Fibroblast of skin of left biceps (primary cell): ENCODE measurements around the gene ASCC1.

Experiments
- DNase-seq, 2 experiments: peaks; one replicate each; pipeline ENCODE4 v3.0.0-alpha.2; 2013; ENCODE audit warnings: low read depth in 2 of 2

The ASCC1 gene

DNA sequence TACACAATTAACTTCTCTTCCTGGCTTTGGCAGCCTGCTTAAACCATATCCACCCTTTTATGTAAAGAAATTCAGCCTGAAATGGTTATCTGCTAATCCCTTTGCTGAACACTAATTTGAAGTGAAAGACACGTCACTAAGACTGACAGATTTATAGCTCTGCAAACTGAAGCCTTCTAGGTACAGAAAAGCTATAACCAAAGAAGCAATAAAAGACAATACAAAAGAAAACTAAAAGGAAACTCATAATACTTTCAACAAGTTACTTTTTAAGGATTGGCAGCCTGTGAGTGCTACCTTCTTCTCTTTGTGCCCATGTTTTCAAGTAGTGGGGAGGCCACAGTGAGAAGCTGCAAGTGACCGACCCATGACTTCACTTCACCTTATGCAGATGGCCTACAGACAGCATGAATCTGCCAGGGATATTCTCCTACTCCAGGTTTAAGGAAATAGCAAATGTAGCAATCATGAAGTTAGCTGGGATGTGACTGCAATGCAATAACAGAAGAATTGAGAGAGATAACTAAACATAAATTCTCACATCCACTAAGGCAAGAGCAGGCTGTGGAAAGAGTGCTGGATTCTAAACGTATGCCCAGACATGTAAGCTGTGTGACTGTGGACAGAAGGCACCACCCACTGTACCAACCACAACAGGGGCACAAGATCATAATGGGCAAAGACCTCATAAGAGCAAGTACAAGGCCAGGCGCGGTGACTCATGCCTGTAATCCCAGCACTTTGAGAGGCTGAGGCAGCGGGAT, 117.1 kb downstream of the ASCC1 start:
- DNase-seq: no peak

DNA sequence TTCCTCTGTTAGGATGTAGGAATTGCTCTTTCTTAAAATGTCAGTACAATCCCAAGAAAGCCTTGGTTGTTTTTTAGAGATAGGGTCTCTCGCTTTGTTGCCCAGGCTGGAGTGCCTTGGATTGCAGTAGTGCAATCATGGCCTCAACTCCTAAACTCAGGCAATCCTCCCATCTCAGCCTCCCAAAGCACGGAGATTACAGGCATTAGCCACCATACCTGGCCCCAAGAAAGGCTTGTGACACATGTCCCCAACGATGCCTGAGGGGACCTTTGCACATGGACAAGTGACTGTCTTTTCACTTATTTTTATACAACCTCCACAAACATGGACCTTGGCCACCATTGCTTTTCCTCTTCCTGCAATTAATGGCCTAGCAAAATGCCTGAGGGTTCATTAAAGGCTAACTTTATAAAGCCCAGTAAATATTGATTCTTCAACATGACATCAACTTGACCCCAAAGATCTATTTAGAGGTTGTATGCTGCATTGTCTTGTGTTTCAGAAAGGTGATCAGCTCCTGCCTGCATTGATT, 117.7 kb downstream of the ASCC1 start:
- DNase-seq: no peak

DNA sequence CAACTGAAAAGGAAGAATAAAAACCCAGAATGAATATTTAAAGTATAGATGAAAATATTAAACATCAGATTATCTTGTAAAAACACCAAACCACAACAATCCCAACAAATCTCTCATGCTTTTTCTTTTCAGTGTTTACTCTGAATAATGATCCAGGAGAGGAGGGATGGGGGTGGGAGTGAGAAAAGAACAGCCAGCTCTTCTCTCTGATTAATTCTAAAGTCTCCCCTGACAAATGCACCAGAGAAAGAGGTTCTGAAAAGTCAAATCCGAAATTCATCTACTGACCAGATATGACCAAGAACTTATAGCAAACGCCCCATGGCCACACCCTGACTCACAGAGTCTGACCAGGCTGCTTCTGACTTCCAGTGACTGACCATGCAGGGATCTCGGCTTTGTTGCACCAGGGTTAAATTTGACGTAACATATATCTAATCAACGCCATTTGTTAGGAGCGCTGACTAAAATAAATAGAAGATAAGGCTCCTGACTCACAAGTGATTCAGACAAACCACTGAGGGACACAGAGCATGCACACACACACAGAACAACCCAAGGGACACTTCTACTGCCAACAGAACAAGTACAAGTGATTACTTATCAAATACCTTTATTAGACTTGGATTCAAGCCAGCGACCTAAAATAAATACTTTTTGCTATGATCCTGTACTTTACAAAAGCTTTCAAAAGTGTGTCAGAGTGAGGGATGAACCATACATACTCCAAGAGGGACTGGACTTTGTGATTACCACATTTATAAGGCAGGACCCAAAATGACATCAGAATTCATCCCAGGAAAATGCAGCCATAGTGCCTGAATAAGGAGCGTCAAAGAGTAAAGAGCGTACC, 118.4 kb downstream of the ASCC1 start:
- DNase-seq: peak; percentile 65 to 70

DNA sequence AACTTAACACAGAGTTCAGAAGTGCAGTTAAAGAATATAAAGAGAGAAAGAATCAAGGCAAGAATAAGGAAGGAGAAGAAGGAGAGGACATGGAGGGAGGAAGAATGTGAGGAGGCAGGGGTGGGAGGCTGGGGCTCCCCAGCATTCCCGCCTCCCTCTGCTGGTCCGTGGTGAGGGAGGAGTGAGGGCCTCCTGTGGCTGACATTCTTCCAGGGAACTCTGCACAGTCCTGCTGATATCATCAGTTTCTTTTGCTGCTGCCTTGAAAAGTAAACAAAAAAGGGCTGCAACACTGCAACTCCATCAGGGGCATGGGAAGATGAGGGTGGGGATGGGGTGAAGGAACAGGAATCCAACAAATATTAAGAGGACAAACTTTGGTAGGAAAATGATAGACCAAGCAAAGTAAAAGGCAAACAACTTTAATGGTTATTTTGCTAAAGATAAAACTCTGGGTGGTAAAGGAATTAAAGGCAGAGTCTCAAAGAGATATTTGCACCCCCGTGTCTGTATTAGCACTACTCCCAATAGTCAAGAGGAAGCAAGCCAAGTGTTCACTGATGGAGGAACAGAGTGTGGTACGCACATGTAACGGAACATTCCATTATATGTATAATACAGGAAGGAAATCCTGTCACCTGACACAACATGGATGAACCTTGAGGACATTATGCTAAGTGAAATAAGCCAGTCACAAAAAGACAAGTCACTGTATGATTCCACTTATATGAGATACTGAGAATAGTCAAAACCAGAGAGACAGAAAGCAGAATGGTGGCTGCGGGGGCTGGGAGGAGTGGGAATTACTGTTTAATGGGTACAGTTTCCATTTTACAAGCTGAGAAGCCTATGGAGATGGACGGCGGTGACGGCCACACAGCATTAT, 119.7 kb downstream of the ASCC1 start:
- no peak for DNase-seq

GRCh38 chr10:72095195-72095594, 120.9 kb downstream of the ASCC1 start:
- DNase-seq: no peak

DNA sequence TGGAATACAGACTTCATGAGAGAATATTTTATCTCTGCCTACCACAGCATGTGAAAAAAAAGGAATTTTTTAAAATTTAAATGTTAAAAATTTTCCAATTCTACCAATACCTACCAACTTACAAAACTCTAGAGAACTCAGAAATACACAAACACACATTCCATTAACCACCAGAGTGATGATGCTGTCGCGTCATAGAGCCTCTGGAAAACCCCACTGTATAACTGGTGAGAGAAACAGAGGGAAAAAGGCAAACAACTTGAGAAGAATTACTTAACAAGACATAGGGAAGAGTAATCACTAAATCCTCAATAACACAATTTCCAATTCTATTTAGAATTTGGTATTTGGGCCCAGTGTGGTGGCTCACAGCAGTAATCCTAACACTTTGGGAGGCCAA, 121.5 kb downstream of the ASCC1 start:
- DNase-seq: no peak

DNA sequence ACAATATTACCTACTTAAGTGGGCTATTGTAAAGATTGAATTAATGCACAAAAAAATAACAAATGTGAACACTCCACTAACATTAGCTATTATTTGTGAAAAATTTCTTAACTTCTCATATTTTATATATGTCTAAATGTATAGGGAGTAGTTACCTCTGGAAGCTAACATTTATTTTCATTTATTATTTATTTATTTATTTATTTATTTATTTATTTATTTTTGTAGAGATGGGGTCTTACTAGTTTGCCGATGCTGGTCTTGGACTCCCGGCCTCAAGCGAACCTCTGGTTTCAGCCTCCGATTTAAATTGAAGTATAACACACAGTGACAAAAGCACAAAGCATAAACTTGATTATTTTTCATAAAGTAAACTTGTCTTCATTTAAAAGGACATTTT, 122.6 kb downstream of the ASCC1 start:
- no peak for DNase-seq

- DNase-seq: no peak
Measured at GRCh38 chr10:72092987-72093386, 123.1 kb downstream of the ASCC1 start.

DNA sequence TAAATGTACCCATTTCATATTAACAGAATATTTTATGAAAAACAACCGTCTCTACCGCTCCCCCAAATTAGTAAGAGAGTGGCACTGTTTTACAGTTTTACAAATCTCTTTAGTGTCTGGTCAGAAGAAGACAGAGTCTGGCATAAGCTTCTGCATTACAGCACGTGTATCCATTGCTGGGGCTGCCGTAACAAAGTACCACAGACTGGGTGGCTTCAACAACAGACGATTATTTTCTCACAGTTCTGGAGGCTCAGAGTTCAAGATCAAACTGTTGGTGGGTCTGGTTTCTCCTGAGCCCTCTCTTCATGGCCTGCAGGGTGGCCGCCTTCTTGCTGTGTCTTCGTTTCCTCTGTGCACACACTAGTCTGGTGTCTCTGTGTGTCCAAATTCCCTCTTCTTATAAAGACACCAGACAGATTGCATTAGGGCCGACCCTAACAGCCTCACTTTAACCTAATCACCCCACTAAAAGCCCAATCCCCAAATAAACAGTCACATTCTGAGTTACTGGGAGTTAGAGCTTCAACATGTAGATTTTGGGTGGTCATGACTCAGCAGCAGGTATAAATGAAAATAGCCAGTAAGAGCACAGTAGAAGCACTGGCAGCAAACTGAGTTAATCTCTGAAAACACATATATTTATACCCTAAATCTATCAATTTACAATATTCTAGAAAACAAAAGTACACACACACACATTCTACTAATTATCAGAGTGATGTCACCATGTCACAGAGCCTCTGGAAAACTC, 123.7 kb downstream of the ASCC1 start:
- DNase-seq: no peak

DNA sequence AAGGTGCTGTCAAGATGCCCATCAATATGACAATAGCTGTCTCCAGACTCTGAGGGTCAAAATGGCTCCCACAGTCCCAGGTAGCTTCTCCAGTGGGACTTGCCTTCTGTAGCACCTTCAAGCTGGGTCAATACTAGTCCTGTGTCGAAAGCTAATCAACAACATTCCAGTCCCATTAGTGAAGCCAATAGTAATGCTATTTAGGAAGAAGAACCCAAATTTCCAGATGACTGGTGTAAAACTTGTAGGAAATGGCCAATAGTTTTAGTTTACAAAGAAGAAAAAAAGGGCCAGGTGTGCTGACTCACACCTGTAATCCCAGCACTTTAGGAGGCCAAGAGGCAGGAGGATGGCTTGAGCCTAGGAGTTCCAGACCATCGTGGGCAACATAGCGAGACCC, 125.8 kb downstream of the ASCC1 start:
- no peak for DNase-seq

DNA sequence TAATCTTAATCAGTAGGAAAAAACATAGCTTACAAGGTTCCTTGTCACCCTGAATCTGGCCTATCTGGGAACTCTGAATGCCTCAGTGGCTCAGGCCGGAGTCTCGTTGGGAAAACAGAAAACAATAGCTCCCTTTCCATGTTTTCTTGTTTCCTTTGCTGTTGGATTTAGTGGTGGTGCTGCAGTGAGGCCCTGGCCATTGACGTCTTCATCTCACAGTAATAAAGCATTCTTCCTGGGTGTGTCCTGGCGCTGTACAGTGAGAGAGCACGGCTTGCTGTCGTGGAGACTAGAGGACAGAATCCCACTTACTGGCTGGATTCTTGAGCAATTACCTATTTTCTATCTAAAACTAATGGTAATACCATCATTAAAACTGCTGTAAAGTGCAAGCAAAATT, 126.5 kb downstream of the ASCC1 start:
- DNase-seq: no peak

GRCh38 chr10:72088889-72089575, 127.0 kb downstream of the ASCC1 start:
- no peak for DNase-seq

DNA sequence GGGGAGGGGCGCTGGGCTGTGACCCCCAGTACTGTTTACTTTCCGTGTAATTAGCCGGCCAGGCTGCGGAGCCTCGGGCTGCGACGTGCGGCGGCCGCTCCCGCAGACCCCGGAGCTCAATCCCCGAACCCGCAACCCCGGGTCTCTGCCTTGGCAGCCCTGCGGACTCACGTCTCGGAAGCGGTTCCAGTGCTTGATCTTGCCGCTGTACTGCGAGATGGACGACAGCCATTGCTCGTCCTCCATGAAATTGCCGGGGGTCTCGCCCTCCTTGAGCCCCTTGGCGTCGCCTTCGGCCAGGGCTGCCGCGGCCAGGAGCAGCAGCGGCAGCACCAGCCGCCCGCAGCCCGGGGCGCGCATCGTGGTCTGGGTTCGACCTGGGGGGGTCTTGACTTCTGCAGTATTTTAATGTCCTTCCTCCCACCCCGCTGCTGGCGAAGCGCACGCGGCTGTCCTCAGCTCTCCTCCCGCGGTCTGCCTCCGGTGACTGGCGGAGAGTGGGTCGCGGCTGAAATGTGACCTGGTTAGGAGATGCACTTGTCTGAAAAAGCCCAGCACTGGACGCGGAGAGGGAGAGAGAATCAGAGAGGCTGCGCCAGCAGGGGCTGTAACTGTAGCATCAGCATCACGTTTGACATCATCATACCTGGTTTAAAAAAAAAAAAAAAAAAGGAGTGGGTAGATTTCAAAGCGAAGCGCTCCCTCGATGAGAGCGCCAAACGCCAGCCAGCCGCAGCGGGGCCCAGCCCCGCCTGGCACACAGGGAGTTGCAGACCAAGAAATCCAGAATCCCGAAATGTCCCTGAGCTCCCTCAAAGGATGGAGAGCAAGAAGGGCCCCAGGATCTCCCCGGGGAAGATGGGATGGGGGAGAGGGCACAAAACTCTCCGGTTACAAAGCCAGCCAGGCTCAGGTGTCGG, 127.8 kb downstream of the ASCC1 start, which contains the start of gene SPOCK2:
TSS of gene SPOCK2 (minus strand) at position 583 of the 920 bp plus-strand sequence. CDS start at position 360, 223 bp downstream.
- DNase-seq: no peak

DNA sequence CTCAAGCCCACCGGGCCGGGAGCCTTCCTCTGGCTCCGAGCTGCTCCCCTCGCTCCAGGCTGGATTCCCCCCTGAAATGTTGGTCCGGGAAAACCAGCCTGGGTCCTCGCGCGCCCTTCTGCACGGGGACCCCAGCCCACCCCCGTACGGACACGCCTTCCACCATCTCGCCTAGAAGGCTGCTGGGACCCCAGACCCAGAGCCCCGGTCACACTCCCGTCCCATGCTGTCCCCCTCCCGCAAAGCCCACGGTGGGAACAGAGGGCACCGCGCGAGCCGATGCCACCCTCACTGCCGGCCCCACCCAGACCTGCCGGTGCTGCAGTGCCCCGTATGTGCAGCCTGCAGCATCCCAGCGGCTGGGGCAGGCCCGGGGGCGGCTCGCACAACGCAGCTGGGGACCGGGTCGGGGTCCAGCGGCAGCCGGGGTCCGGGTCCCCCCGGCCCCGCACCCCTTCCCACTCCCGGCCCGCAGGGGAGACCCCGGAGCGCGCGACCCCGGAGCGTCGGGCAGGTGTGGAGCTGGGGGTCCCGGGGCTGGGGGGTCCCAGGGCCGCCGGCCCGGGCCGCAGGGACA, 128.6 kb downstream of the ASCC1 start:
- DNase-seq: no peak

GRCh38 chr10:72086466-72087391, 129.3 kb downstream of the ASCC1 start:
- DNase-seq: no peak

- no peak for DNase-seq
Measured at GRCh38 chr10:72085864-72086465, 130.1 kb downstream of the ASCC1 start.

- DNase-seq: no peak
Measured at GRCh38 chr10:72085166-72085565, 130.9 kb downstream of the ASCC1 start.
